Activated naive CD4-positive, alpha-beta T cell treated with anti-CD3 and anti-CD28 coated beads, Interleukin-2, amount 50 U/mL, for 16 hours (primary cell): ENCODE data around the gene KCNIP3.

Source experiments
- DNase-seq: peaks from one replicate; pipeline ENCODE4 v3.0.0-alpha.2; 2020

The KCNIP3 gene

DNA sequence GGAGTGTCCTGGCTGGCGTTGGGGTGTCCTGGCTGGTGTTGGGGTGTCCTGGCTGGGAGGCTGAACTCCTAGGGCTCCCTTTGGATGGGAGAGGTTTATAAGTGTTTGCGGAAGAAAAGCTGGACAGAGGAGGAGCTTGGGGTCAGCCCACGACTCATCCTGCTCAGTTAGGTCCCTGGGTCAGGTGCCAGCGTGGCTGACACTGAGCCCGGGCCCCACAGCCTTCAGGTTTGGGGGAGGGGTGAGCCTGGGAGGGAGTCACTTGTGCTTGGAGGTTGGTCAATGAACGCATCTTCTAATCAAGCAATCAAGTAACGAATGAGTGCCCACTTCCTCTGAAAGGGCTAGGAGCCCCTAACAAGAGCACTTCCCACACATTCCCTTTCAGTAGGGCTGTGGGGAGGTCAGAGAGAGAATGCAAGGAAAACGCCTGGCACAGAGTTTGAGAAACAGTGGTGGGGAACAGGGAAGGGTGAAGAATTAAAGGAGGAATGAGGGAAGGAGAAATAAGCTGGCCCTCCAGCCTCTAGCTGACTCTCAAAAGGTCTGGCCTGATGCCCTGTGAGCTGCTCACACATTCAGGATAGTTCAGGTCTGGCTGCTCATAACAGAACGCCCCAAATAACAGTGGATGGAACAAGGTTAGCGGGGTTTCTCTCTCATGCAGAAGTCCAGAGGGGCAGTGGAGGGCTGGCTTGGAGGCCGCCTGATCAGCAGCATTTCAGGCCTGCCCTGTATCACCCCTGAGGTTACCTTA, 670 bp downstream of the KCNIP3 start:
- no peak for DNase-seq

DNA sequence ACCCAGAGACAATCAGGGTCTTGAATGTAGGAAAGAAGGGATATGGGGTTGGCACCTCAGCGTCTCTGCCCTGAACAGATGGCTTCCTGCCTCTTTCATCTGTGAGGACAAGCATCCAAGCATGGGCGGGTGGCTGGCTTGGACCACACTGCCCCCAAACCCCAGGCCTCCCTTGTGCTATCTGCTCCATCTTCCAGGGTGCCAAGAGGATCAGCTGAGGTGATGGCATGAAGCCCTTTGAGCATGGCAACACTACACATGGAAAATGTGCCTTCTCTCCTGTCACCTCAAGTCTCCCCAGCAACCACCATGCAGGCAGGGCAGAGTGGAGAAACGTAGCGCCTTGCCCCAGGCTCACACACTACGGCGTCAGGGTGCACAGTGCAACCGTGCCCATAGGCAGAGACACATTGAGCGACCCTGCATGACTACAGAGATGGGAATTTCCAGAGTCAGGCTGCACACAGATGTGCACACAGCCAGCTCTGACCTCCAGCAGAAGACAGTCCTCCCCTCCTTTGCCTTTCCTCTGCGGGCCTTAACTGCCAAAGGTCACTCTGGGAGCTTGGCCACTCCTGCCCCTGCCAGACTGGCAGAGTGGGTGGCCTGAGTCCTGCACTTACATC, 1.5 kb downstream of the KCNIP3 start:
- no peak for DNase-seq

DNA sequence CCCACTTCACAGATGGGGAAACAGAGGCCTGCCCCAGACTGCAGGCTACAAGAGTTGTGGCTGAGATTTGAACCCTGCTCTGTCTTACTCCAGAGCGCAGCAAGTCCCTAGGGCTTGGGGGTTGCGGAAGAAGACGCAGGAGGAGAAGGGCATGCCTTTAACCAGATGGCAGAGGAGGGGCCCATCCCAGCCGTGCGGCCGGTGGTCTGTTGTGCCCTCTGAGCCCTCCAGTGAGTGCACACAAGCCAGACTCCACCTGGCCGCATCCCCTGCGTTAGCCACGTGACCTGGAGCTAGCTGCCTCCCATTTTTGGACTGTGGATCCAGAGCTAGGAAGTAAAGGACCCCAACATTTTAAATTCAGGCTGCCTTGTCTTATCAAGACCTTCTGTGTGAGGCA, 2.8 kb downstream of the KCNIP3 start:
- no peak for DNase-seq

DNA sequence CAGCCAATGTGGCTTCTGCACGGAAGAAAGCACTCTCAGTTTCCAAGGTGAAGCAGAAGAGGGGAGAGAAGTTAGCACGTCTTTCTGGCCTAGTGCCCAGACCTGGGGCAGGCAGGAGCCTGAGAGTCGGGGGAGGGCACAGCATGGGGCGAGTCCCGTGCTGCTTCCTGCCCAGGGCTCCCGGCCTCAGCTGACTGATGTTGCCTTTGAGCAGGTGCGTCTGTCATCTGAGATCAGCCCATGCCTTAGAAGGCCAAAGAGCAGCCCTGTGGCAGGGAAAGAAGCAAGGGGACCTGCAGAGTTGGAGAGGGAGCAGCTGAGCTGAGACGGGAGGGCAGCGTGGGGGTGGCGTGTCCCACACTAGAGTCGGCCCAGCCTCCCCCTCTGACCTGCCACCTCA, 3.3 kb downstream of the KCNIP3 start:
- DNase-seq, result no peak

DNA sequence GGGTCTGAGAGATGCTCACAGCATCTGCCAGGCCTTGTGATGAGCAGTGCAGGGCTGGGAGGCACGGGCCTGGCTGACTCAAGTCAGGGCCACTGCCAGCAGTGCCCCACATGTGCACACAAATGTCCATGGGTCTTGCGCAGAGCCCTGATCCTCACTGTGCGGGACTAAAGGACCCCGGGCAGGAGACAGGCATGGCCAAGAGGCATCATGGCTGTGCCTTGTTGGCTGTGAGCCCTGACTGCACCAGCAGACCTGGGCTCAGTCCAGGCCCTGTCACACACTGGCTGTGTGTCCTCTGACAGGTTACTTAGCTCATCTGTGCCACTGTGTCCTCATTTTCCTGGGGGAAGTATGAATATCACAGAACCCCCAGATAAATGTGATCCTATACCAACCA, 4.0 kb downstream of the KCNIP3 start:
- DNase-seq, result no peak

DNA sequence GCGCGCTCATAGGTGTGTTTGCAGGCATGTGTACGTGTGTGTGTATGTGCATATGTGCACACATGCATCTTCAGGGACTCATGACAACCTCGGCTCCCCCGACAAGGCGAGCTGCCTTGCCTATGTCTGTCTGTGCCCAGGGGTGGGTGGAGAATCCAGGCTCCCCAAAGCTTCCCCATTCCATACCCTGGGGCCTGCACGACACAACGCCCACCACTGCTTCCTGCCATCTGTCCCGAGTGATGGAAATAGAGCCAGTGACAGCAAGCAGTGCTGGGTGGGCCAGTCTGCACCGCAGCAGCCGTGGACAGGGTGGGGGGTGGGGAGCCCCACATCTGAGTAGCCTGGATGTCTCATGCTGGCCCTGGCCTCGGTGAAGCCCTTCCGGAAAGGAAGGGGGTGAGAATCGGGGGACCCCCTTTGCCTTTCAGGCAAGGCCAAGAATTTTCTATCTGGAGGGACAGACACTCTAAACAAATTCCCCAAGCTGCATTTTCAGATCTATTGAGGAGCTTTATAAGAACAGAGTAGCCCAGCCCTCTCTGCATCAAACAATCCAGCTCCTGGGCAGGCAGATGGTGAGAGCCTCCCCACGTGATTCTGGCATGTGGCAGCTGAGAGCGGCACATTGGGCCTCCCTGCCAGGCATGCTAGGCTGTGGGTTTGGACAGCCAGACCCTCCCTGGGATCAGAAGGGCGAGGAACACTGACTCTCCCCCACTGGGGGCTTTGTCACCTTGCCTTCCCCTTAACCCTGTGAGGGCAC, 4.9 kb downstream of the KCNIP3 start:
- no peak for DNase-seq

DNA sequence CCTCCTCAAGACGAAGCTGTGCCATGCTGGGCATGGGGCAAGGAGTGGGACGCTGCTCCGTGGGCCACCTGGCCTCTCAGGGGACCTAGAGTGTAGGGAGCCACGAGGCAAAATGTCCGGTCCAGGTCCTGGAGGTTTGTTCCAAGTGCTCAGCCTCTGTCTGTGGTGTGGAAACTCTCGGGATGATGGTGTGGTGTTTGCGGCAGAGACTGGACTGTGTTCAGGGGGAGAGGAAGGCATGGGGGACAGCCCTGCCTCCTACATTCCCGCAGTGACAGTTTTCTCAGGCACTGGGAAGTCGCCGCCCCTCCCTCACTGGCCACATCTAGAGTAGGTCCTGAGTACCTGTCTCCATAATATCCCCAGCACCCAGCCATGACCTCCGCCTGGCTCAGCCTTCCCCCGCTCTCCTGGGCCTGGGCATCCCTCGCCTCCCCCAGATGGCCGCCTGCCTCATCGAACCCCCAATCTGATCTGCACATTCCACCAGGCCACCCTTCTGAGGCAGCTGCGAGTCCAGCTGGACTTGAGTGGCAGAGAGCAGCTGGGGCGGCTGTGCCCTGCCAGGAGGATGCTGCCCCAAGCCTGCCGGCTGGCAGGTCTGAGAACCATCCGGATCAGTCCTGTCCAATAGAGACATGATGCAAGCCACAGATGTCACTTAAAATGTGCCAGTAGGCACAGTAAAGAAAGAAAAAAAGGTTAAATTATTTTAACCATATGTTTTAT, 6.2 kb downstream of the KCNIP3 start:
- no peak for DNase-seq

DNA sequence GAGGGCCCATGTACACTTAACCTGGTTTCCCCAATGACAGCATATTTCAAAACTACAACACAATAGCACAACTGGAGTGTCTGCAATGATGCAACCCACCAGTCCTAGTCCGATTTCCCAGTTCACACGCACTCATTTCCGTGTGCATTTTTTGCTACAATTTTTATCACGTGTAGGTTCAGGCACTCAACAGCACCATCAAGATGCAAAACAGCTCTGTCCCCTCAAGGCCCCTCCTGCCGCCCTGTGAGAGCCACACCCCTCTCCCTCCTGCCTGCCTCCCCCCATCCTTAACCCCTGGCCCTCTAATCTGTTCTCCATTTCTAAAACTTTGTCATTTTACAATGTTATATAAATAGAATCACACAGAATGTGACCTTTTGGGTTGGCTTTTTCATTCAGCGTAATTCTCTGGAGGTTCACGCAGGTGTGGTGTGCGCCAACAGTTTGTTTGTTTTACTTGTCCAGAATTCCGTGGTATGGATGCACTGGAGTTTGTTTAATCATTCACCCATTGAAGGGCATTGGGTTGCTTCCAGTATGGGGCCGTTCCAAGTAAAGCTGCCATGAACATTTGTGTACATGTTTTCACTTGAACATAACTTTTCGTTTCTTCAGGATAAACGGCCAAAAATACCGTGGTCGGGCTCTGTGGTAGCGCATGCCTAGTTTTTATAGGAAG, 8.4 kb downstream of the KCNIP3 start:
- no peak for DNase-seq

DNA sequence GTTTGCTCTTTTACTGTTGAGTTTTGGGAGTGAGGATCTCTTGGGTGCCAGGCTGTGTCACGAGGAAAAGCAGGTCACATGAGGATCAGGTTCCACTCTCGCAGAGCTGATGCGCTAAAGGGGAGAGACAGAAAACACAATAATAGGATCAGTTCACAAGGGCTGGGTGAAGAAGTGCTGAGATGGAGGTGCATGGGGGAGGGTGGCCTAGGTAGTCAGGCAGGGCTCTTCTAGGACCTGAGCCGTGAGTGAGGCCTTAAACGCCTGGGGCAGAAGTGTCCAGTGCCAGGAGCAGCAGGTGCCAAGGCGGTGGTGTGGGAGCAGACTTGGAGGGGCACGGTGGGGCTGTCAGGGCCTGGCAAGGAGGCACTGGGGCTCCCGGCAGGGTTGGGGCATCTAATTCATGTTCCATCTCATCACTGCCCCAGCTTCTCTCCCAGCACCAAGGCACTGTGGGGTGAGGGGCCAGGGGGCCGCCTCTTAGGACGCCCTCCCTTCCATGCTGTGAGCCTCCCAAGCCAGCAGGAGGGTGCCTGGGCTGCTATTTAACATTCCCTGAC, 9.3 kb downstream of the KCNIP3 start:
- DNase-seq, result no peak

DNA sequence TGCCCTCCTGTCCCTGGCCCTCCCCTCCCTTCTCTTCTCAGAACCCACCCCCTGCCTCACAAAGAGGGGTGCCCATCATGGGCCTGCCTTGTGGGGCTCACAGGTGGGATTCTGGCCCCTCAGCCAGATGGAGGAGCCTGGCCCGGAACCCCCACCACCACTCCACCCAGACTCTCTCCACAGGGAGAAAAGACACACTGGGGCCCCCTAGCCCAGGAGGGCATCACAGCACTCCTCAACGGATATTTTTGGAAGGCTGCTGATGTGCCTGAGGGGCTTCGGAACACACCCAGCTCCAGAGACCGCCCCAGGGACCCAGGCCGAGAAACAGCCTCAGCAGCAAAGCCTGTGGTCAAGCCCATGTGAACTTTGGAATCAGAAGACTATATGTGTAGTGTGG, 9.9 kb downstream of the KCNIP3 start:
- DNase-seq, result no peak

DNA sequence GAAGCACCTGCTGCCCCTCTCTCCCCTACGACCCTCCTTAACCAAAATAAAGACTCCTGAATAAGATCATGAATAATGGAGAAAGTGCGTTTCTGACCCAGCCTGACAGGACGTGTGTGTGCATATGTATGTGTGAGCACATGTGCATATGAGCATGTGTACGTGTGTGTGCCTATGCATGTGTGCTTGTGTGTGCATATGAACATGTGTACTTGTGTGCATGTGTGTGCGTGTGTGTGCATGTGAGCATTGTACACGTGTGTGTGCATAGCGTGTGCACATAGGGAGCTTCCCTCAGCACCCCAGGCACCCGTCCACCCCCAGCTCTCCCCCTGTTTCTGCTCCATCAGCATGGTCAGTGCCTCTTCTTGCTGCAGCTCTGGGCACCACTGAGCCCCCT, 10.7 kb downstream of the KCNIP3 start:
- no peak for DNase-seq

DNA sequence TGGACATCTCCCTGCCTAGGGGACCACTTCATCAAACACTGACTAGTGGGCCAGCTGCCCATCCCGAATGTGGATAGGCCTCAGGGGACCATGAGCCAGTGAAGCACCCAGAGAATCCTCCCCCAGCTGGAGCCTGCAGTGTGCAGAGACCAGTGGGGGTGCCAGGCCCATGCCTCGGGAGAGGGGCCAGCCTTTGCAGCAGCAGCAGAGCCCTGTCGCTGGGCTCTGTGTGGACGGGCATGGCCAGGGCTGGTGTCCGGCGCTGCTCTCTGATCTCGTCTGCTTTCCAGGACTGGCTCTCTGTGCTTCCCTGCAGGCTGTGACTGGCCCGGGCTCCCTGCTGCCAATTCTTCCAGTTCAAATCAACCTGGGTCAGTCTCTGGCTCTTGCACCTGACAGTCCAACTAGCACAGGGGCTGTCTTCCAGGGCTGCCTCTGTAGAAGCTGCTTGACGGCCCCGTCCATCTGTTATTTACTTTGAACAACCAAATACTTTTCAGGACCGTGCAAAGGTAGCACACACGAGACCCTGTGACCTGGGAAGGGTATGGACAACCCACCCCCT, 11.4 kb downstream of the KCNIP3 start:
- DNase-seq, result no peak

DNA sequence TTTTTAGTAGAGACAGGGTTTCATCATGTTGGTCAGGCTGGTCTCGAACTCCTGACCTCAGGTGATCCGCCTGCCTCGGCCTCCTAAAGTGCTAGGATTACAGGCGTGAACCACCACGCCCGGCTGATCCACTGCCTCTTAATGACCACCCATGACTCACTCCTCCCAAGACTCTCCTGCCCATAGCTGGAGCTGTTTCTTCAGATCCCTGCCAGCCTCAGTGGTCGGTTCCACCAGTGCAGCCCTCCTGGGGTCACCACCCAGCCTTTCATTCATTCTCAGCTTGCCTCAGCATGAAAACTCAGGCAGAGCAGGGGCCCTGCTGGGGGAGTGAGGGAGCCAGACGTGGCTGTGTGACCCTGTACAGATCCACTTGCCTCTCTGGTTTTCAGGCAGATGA, 12.5 kb downstream of the KCNIP3 start:
- DNase-seq, result no peak

DNA sequence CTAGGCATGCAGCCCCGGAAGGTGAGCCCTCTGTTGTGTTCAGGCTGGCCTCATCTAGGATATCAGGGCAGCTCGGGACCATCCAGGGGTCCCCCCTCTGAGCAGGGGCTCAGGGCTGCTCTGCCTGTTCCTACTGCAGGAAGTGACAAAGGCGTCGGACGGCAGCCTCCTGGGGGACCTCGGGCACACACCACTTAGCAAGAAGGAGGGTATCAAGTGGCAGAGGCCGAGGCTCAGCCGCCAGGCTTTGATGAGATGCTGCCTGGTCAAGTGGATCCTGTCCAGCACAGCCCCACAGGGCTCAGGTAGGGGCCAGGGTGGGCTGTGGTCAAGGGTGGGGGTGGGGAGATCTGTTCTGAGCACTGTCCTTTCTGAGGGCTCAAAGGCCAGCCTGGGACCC, 13.1 kb downstream of the KCNIP3 start:
- DNase-seq, result no peak

DNA sequence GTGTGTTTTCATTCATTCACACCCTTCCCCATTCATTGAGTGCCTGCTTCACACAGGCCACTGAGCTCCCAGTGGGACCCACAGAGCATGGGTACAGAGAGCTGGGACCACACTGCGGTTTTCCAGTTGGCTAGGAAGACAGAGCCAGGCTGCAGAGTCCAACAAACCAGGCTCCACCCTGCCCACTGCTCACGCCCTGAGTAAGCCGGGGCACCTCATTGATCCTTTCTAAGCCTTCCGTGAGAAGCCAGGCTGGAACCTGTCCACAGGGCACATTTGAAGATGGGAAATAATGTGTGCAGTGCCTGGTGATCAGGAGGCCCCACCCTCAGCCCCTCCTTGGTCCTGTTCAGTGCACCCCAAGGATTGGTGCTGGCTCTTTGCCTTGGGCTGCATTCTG, 13.5 kb downstream of the KCNIP3 start:
- no peak for DNase-seq

DNA sequence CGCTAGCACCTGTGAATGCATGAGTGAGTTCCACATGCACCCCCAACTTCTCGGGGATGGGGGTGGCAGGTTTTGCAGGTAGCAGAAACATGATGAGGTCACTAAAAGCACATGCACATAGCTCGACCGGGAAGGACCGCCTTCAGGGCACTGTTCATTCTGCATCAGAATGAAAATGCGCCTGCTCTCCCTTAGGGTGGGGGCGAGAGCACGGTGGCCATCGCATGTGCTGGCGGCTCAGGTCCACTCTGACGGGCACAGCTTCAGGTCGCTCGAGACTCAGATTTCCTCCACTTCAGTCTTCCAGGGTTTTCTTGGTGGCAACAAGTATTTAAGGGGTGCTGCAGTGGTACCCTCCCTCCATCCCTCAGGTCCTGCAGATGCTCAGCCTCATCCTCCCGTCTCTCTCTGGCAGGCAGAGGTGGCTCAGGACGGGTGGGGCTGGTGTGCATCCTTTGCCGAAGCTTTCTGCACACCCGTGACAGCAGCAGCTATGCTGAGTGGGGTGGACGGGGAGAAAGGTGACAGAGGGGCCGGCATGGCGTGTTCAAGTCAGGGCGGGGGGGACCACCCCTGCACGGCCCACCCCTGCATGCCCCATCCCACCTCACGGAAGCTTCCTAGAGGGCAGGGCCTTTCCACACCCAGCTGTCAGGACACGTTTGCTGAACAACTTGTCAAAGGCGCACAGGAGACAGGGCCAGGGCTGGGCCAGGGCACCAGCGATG, 14.8 kb downstream of the KCNIP3 start:
- DNase-seq, result no peak

DNA sequence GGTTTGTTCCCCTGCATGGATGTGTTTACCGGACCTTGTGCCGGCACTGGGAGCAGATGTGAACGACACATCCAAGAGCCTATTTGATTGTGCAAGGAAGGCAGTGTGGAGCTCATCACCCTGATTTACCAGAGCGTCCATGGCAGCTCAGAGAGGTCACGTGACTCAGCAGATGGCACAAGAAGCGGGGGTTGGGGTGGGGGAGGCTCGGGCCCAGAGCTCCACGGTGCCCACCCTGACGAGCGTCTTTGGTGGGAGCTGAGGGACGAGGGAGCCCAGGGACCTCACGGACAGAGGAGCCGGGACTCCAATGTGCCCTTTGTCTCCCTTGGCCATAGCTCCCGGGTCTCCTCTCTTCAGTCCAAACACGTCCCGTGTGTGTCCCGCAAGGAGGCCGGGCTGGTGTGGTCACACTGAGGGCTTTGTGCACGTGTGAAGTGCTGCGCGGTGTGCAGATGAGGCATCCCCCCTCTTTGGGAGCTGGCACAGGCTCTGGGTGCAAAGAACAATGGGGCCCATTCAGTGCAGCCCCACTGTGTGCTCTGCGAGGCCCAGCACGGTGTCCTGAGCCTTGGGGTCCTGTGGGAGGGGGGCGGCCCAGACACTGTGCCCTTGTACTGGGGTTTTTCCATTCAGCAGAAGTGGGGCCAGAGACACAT, 15.5 kb downstream of the KCNIP3 start:
- no peak for DNase-seq

DNA sequence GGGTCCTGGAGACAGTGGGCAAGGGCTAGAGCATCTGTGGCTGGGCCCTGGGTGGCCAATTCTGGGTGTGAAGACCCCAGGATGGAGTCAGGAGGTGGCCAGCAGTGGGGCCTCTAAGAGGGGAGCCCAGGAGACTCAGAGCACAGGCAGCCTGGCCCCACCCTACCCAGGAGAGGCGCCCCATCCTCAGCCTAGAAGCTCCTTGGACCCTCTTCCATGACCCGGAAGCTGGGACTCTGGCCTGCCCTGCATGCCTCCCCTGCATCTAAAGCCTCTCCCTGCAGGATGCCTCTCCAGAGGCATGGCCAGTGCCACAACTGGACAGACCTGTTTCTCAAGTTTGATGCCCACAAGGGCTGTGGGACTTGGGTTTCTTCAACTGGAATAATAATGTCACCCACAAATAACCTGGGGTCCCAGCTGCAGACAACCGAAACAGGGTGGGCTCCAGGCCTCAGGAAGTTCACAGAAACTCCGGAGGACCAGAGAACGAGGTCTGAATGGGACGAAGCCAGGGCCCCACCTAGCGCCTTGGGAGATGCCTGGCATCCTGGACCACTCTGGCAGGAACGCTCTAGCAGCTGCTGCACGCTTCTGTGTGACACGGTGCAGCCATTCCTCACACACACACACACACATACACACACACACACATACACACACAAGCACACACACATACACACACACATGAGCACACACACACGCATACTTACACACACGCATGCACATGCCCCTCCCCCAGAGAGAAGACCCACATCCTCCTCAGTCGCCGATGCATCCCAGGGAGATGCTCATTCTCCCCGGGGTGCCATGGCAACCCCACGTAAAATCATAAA, 16.4 kb downstream of the KCNIP3 start:
- DNase-seq, result no peak

DNA sequence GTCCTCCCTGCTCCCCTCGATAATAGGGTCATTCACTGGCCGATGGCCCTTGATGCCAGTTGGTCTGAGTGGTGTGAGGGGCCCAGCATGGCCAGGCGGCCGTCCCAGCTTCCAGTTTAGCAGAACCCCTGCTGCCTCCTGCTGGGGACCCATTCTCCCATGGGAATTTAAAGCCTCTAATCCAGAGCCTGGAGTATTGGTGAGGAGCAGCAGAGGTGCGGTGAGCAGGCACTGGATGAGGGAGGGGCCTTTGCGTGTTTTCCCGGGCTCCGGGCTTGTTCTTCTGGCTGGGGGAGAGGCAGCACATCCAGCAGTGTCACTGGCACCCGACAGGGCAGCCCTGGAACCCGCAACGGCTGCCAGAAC, 17.4 kb downstream of the KCNIP3 start:
- no peak for DNase-seq
